Measurements from ENCODE around the gene PCK1. TPM values are rescaled to one million over a fixed set of nuclear protein-coding genes. Genes with fewer than 3 reads are reported as not detected.

PCK1 gene
- total RNA-seq, 1 experiment from 2014 or later: not detected

Other genes with a start within 250 kb of the PCK1 start
- gene SPO11, start 231.3 kb upstream of the PCK1 start, total RNA-seq (2014; rRNA removed; shearing (Covaris generic)): not detected in 2 replicates
- 53.3 and 60.9 TPM in 2 replicates for gene RAE1, start 209.9 kb upstream of the PCK1 start, total RNA-seq (2014; rRNA removed; shearing (Covaris generic))
- gene RBM38, start 169.7 kb upstream of the PCK1 start, total RNA-seq (2014; rRNA removed; shearing (Covaris generic)): 16.9 and 23.9 TPM in 2 replicates
- not detected in 2 replicates for gene CTCFL, start 36.0 kb upstream of the PCK1 start, total RNA-seq (2014; rRNA removed; shearing (Covaris generic))
- gene ZBP1, start 59.3 kb downstream of the PCK1 start, total RNA-seq (2014; rRNA removed; shearing (Covaris generic)): not detected in 2 replicates
- 6.3 and 7.9 TPM in 2 replicates for gene PMEPA1, start 148.9 kb downstream of the PCK1 start, total RNA-seq (2014; rRNA removed; shearing (Covaris generic))